WTC11 (cell line): ENCODE data around the gene HLA-DOB. TPM values are rescaled to one million over a fixed set of nuclear protein-coding genes. Genes with fewer than 3 reads are reported as not detected.

ENCODE experiments used
- ATAC-seq: fragments of 200-7000 bp; cut with Tn5 transposase; 2 replicates; pipeline ENCODE4 v1.10.0; 2021; ENCODE audit warnings: mild to moderate bottlenecking, moderate library complexity
- CTCF ChIA-PET: fragments of 300-600 bp; sonication (Branson Sonifier 250); formaldehyde crosslinking; loops from one replicate; lab custom pipeline; 2021; ENCODE audit warnings: antibody characterized with exemption; lab: Charles Lee
- POLR2A ChIA-PET: fragments of 350-600 bp; sonication (Branson Sonifier 250); formaldehyde crosslinking; loops from one replicate; lab custom pipeline; 2021; ENCODE audit warnings: antibody characterized with exemption; lab: Charles Lee
- DNase-seq: peaks from one replicate; pipeline ENCODE4 v3.0.0; 2021; ENCODE audit warnings: low spot score
- H3K27ac Mint-ChIP-seq: 2 replicates; pipeline ENCODE4 v1.8.0; 2021; ENCODE audit warnings: mixed read lengths
- H3K27me3 Mint-ChIP-seq: 2 replicates; pipeline ENCODE4 v1.8.0; 2021; ENCODE audit warnings: low read depth, mild to moderate bottlenecking, moderate library complexity, mixed read lengths
- H3K36me3 Mint-ChIP-seq: 2 replicates; pipeline ENCODE4 v1.8.0; 2021; ENCODE audit warnings: mixed read lengths
- H3K4me1 Mint-ChIP-seq: 2 replicates; pipeline ENCODE4 v1.8.0; 2022; ENCODE audit warnings: mixed read lengths
- H3K4me3 Mint-ChIP-seq: 2 replicates; pipeline ENCODE4 v1.8.0; 2021; ENCODE audit warnings: mild to moderate bottlenecking, moderate library complexity, mixed read lengths
- H3K9me3 Mint-ChIP-seq: 2 replicates; pipeline ENCODE4 v1.8.0; 2021; ENCODE audit warnings: mixed read lengths
- ATF1 ChIP-seq: sonication (generic); formaldehyde crosslinking; IDR thresholded peaks from 2 replicates; pipeline ENCODE4 v1.8.1; 2023; ENCODE audit warnings: mild to moderate bottlenecking, moderate library complexity, missing genetic modification reagents
- CBFB ChIP-seq: sonication (generic); formaldehyde crosslinking; IDR thresholded peaks from 2 replicates; pipeline ENCODE4 v1.8.1; 2022; ENCODE audit warnings: mild to moderate bottlenecking, low read depth, missing genetic modification reagents
- ESRRA ChIP-seq: sonication (generic); formaldehyde crosslinking; IDR thresholded peaks from 2 replicates; pipeline ENCODE4 v1.8.1; 2022; ENCODE audit warnings: mild to moderate bottlenecking, missing genetic modification reagents, borderline replicate concordance
- ETV6 ChIP-seq: sonication (generic); formaldehyde crosslinking; IDR thresholded peaks from 2 replicates; pipeline ENCODE4 v1.8.1; 2022; ENCODE audit warnings: mild to moderate bottlenecking, missing genetic modification reagents
- FOXP4 ChIP-seq: sonication (generic); formaldehyde crosslinking; IDR thresholded peaks from 2 replicates; pipeline ENCODE4 v1.8.0; 2022; ENCODE audit warnings: mild to moderate bottlenecking, missing genetic modification reagents
- GTF2I ChIP-seq: fragments of 250-450 bp; sonication (Bioruptor Pico); conservative IDR thresholded peaks from 2 replicates; pipeline ENCODE4 v1.4.0; 2021; ENCODE audit warnings: mild to moderate bottlenecking
- HMGA2 ChIP-seq: fragments of 250-450 bp; sonication (Bioruptor Pico); IDR thresholded peaks from 2 replicates; pipeline ENCODE4 v1.4.0; 2021; ENCODE audit warnings: mild to moderate bottlenecking, moderate library complexity
- KAT7 ChIP-seq: sonication (generic); formaldehyde crosslinking; IDR thresholded peaks from 2 replicates; pipeline ENCODE4 v1.8.1; 2023; ENCODE audit warnings: missing genetic modification reagents, mild to moderate bottlenecking, borderline replicate concordance
- MAX ChIP-seq: sonication (generic); formaldehyde crosslinking; IDR thresholded peaks from 2 replicates; pipeline ENCODE4 v1.8.0; 2022; ENCODE audit warnings: mild to moderate bottlenecking, missing genetic modification reagents
- MXD4 ChIP-seq: fragments of 250-450 bp; sonication (Bioruptor Pico); IDR thresholded peaks from 2 replicates; pipeline ENCODE4 v1.8.0; 2021; ENCODE audit warnings: mild to moderate bottlenecking, moderate library complexity, borderline replicate concordance
- NR1H2 ChIP-seq: sonication (generic); formaldehyde crosslinking; IDR thresholded peaks from 2 replicates; pipeline ENCODE4 v1.9.0; 2021; ENCODE audit warnings: mild to moderate bottlenecking, moderate library complexity, missing genetic modification reagents
- ZNF121 ChIP-seq: sonication (generic); formaldehyde crosslinking; IDR thresholded peaks from 2 replicates; pipeline ENCODE4 v1.8.0; 2023; ENCODE audit warnings: missing genetic modification reagents
- ZNF138 ChIP-seq: sonication (generic); formaldehyde crosslinking; conservative IDR thresholded peaks from 2 replicates; pipeline ENCODE4 v1.8.1; 2022; ENCODE audit warnings: mild to moderate bottlenecking, moderate library complexity, missing genetic modification reagents
- ZNF232 ChIP-seq: sonication (generic); formaldehyde crosslinking; IDR thresholded peaks from 2 replicates; pipeline ENCODE4 v1.8.0; 2022; ENCODE audit warnings: mild to moderate bottlenecking, missing genetic modification reagents
- ZNF281 ChIP-seq: sonication (generic); formaldehyde crosslinking; IDR thresholded peaks from 2 replicates; pipeline ENCODE4 v1.8.0; 2023; ENCODE audit warnings: mild to moderate bottlenecking, missing genetic modification reagents
- total RNA-seq: library from RNA; stranded (reverse); gene quantifications from 3 replicates; pipeline ENCODE4 v1.2.3, GENCODE V29; 2021
- TF ChIP-seq, protein P1 (sequence below): sonication (generic); formaldehyde crosslinking; IDR thresholded peaks from 2 replicates; pipeline ENCODE4 v1.8.0; 2023; ENCODE audit warnings: missing genetic modification reagents, mild to moderate bottlenecking, borderline replicate concordance
- TF ChIP-seq, protein P2 (sequence below): sonication (generic); formaldehyde crosslinking; IDR thresholded peaks from 2 replicates; pipeline ENCODE4 v1.8.1; 2023; ENCODE audit warnings: mild to moderate bottlenecking, missing genetic modification reagents, moderate library complexity
- TF ChIP-seq, protein P3 (sequence below): sonication (generic); formaldehyde crosslinking; IDR thresholded peaks from 2 replicates; pipeline ENCODE4 v1.8.1; 2023; ENCODE audit warnings: mild to moderate bottlenecking, missing genetic modification reagents, moderate library complexity
- TF ChIP-seq, protein P4 (sequence below): fragments of 250-450 bp; sonication (Bioruptor Pico); conservative IDR thresholded peaks from 2 replicates; pipeline ENCODE4 v1.9.0; 2021; ENCODE audit warnings: mild to moderate bottlenecking

Gene HLA-DOB
- total RNA-seq, 1 experiment from 2014 or later = 0.15 TPM

DNA sequence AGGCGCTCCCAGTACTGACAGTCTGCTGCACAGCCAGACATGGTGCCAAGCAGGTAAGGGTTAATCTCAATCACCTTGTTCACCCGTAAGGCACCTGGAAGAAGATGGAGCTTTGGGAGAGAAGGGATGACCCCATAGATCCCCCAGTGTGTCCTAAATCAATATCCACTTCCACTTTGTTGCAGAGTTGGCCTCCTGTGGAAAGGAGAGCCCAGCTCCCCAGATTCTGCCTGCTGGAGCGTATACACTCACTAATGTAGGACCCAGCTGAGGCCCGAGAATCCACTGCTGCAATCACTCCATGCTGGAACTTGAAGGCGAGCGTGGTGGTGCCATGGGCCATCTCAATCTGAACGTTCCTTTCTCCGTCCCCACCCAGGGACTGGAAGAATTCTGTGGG is 25.9 kb upstream of the HLA-DOB start:
- peaks cover 19% of the 10 kb centered on the region for H3K36me3 Mint-ChIP-seq
- H3K27ac Mint-ChIP-seq = no peak overlapping the region
- peaks cover 17% of the 10 kb centered on the region for H3K4me1 Mint-ChIP-seq
- TF ChIP-seq HMGA2 (CRISPR knock-in tag) (no peak), ATF1 (no peak), CBFB (CRISPR knock-in tag) (no peak), ESRRA (CRISPR knock-in tag) (no peak), GTF2I (CRISPR knock-in tag) (no peak), NR1H2 (CRISPR knock-in tag) (no peak), ZNF121 (no peak), MXD4 (CRISPR knock-in tag) (no peak), ZNF138 (CRISPR knock-in tag) (no peak), ETV6 (CRISPR knock-in tag) (no peak), MAX (CRISPR knock-in tag) (no peak), FOXP4 (CRISPR knock-in tag) (no peak), KAT7 (CRISPR knock-in tag) (no peak), ZNF281 (no peak), ZNF232 (CRISPR knock-in tag) (no peak)
- TF ChIP-seq, protein P1, sequence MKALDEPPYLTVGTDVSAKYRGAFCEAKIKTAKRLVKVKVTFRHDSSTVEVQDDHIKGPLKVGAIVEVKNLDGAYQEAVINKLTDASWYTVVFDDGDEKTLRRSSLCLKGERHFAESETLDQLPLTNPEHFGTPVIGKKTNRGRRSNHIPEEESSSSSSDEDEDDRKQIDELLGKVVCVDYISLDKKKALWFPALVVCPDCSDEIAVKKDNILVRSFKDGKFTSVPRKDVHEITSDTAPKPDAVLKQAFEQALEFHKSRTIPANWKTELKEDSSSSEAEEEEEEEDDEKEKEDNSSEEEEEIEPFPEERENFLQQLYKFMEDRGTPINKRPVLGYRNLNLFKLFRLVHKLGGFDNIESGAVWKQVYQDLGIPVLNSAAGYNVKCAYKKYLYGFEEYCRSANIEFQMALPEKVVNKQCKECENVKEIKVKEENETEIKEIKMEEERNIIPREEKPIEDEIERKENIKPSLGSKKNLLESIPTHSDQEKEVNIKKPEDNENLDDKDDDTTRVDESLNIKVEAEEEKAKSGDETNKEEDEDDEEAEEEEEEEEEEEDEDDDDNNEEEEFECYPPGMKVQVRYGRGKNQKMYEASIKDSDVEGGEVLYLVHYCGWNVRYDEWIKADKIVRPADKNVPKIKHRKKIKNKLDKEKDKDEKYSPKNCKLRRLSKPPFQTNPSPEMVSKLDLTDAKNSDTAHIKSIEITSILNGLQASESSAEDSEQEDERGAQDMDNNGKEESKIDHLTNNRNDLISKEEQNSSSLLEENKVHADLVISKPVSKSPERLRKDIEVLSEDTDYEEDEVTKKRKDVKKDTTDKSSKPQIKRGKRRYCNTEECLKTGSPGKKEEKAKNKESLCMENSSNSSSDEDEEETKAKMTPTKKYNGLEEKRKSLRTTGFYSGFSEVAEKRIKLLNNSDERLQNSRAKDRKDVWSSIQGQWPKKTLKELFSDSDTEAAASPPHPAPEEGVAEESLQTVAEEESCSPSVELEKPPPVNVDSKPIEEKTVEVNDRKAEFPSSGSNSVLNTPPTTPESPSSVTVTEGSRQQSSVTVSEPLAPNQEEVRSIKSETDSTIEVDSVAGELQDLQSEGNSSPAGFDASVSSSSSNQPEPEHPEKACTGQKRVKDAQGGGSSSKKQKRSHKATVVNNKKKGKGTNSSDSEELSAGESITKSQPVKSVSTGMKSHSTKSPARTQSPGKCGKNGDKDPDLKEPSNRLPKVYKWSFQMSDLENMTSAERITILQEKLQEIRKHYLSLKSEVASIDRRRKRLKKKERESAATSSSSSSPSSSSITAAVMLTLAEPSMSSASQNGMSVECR (CRISPR knock-in tag) = no peak
- TF ChIP-seq, protein P2, sequence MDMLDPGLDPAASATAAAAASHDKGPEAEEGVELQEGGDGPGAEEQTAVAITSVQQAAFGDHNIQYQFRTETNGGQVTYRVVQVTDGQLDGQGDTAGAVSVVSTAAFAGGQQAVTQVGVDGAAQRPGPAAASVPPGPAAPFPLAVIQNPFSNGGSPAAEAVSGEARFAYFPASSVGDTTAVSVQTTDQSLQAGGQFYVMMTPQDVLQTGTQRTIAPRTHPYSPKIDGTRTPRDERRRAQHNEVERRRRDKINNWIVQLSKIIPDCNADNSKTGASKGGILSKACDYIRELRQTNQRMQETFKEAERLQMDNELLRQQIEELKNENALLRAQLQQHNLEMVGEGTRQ (CRISPR knock-in tag) = no peak
- TF ChIP-seq, protein P3, sequence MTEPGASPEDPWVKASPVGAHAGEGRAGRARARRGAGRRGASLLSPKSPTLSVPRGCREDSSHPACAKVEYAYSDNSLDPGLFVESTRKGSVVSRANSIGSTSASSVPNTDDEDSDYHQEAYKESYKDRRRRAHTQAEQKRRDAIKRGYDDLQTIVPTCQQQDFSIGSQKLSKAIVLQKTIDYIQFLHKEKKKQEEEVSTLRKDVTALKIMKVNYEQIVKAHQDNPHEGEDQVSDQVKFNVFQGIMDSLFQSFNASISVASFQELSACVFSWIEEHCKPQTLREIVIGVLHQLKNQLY (CRISPR knock-in tag) = no peak
- TF ChIP-seq, protein P4, sequence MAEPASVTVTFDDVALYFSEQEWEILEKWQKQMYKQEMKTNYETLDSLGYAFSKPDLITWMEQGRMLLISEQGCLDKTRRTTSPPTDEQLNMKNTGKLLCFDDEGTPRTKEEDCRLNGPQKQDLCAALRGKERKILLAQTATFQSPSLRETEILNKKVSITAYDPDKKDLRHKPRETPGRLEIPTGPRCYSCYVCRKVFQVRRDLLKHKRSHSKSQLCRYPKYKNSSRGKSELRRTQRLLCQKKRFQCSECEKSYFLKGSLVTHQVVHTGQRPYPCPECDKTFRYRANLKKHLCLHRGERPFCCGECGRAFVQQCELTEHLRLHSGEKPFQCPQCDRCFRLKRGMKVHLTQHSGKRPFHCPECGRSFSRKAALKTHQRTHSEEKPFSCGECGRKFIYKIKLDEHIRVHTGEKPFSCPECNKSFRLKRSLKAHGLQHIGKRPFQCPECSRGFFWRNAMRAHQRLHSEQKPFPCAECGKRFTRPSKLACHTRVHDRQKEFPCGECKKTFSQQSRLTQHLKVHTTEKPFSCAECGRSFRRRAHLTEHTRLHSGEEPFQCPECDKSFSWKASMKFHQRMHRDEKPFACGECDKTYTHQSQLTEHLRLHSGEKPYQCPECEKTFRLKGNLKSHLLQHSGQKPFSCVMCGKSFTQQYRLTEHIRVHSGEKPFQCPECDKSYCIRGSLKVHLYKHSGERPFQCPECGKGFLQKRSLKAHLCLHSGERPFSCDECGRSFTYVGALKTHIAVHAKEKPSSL (CRISPR knock-in tag) = no peak
- H3K9me3 Mint-ChIP-seq = no peaks in the 10 kb centered on the region
- ChIA-PET CTCF (interaction anchor here (0.9 to 1.6 kb wide), 2 partner anchors 11 to 25 kb away, joined by 3 to 4 read pairs; partner anchors contain the start of genes PSMB9 and TAP1), POLR2A (interaction anchor here (1.3 kb wide), 1 partner anchor 26 kb away, joined by 3 read pairs; no protein-coding TSS in a partner anchor)
- peak overlapping the region; percentile 95 for H3K4me3 Mint-ChIP-seq
- no peak for ATAC-seq
- DNase-seq = no peak
- H3K27me3 Mint-ChIP-seq = peaks cover 84% of the 10 kb centered on the region
